Aorta (tissue), 5 donors: ENCODE results near the gene PAX5. TPM values are rescaled to one million over a fixed set of nuclear protein-coding genes. Genes with fewer than 3 reads are reported as not detected.

Experiments used
- ATAC-seq: fragments of 200-7000 bp; cut with Tn5 transposase; one replicate; pipeline ENCODE4 v1.9.1; 2022; ENCODE audit warnings: moderate library complexity; ENCODE audit not compliant: low FRiP score
- DNase-seq, 2 donors: peaks; one replicate each; pipeline ENCODE4 v3.0.0-alpha.2; 2020
- H3K27ac ChIP-seq, 2 donors: one replicate each; pipeline ENCODE4 v1.5.1; 2013; ENCODE audit warnings: low read length in 2 of 2, mild to moderate bottlenecking in 2 of 2, moderate library complexity in 2 of 2, control low read depth in 1 of 2, inconsistent platforms in 1 of 2, low read depth in 1 of 2
- H3K27me3 ChIP-seq, 2 donors: one replicate each; pipeline ENCODE4 v1.6.1; 2013; ENCODE audit warnings: control low read depth in 1 of 2, low read length in 1 of 2, mild to moderate bottlenecking in 1 of 2, moderate library complexity in 1 of 2; ENCODE audit not compliant: insufficient read depth in 2 of 2, control insufficient read depth in 1 of 2
- H3K36me3 ChIP-seq, 2 donors: one replicate each; pipeline ENCODE4 v1.6.1; 2013; ENCODE audit warnings: control low read depth in 1 of 2, low read length in 1 of 2, mild to moderate bottlenecking in 1 of 2; ENCODE audit not compliant: insufficient read depth in 2 of 2, control insufficient read depth in 1 of 2
- H3K4me1 ChIP-seq, 2 donors: one replicate each; pipeline ENCODE4 v1.6.1; 2013; ENCODE audit warnings: low read length in 2 of 2, control low read depth in 1 of 2, mild to moderate bottlenecking in 1 of 2, moderate library complexity in 1 of 2; ENCODE audit not compliant: insufficient read depth in 2 of 2, control insufficient read depth in 1 of 2
- H3K4me3 ChIP-seq, 2 donors: one replicate each; pipeline ENCODE4 v1.5.1; 2013; ENCODE audit warnings: low read length in 2 of 2, control low read depth in 1 of 2, mild to moderate bottlenecking in 1 of 2
- H3K9me3 ChIP-seq: one replicate; pipeline ENCODE4 v1.6.1; 2013; ENCODE audit warnings: mild to moderate bottlenecking, low read length; ENCODE audit not compliant: control insufficient read depth
- WGBS, 2 donors: extraction: QIAGEN DNeasy Blood & Tissue Kit; methylation state at CpG; one replicate each; pipeline ENCODE4 v1.1.7; 2013; 5-methylcytosine and 5-hydroxymethylcytosine counted together
- intact Hi-C, 2 donors: fragments of 100-400 bp; cut with DNase I; formaldehyde crosslinking; loops; one replicate each; pipeline versions ENCODE4 v1.14.2 to v1.15.0; 2022
- polyA plus RNA-seq, 2 donors: library from polyadenylated mRNA; stranded (reverse); fragments of 200-250 nt; gene quantifications; one replicate each; pipeline ENCODE4 v1.2.3, GENCODE V29; 2013
- total RNA-seq, 2 donors: library from RNA; stranded (reverse); fragmentation: NEBNext Ultra II Directional; extraction: Animal tissue kit (Norgen Biotek cat#: 25700); gene quantifications; one replicate each; pipeline ENCODE4 v1.2.1, GENCODE V29; 2021
- donor health status: healthy with polysubstance abuse.
- donor health status: Bipolar disorder and iron deficiency.
- donor health status: DM: no; HTN: no; CAD: no.
- donor health status: DM: no; HTN: no; CAD: no.
- donor health status: DM: yes; HTN: yes; CAD: no.

PAX5 gene
- total and polyA plus RNA-seq, 4 donors, result under 0.01 to 0.81 (median 0.40) TPM

DNA sequence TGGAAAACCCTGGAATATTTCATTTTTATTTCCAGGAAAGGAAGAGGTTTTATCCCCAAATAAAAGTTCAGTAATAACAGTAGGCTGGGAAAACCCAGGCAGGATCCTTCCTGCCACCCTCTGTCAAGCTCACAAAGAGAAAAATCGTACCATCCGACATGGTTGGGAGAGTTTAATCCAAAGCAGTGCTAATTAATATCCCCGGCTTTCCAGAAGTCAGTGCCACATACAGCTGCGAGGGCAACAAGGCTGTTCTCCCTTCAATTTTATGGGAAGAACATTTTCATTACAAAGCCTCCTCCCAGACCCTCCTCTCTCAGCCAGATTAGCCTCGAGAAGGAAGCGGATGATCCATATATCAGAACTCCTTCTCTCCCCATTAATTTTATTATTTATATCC is 95.5 kb downstream of the PAX5 start:
- ATAC-seq, result no peak
- no peaks in the 10 kb centered on the region for H3K9me3 ChIP-seq
- DNase-seq, result no peak
- no peaks in the 10 kb centered on the region for H3K27me3 ChIP-seq
- intact Hi-C loops, result no loop called here
- 44 to 63% methylated on average over 6 of the region's 6 CpGs for WGBS, 2 donors
- H3K36me3 ChIP-seq, result no peaks in the 10 kb centered on the region
- H3K27ac ChIP-seq, result no peak overlapping the region
- H3K4me3 ChIP-seq, result no peak overlapping the region
- H3K4me1 ChIP-seq, result no peaks in the 10 kb centered on the region

DNA sequence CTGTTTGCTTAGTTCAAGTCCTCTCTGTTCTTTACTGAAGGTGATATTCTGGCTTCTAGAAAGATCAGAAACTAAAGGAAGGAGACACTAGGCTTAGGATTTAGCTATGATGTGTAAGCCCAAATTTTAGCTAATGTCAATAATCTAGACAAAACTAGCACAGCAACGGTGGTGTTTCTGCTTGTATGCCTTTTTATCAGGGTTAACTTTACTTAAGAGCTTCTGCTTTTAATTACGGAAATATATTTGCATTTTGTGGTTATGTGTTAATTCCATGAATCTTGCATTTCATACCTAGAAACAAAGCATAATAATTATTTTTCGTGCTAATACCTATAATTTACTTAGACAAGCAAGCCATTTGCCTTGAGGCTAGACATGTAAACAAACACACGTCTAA is 96.1 kb downstream of the PAX5 start:
- Histone ChIP-seq H3K27ac (no peak overlapping the region), H3K9me3 (no peaks in the 10 kb centered on the region), H3K36me3 (no peaks in the 10 kb centered on the region), H3K4me3 (no peak overlapping the region), H3K27me3 (no peaks in the 10 kb centered on the region), H3K4me1 (no peaks in the 10 kb centered on the region)
- no peak for DNase-seq
- WGBS, 2 donors, result 59 to 60% methylated on average over 4 of the region's 4 CpGs
- ATAC-seq, result no peak
- intact Hi-C loops, result no loop called here

DNA sequence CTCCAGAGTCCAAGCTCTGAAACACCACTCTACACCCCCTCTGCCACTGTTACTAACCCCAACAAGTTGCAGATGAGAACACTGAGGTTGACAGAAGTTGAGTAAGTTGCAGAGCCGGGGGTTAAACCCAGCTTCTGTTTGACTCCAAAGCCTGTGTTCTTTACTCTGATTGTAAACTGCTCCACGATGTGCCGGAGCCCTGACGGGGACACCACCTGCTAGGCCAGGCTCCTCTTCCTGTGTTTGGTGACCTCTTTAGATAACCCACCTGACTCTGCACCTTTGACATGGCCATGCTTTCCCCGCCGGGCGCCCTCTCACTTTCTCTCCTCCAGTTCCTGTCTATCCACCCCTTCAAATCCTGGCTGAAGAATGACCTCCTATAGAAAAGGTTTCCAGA is 96.7 kb downstream of the PAX5 start:
- Histone ChIP-seq H3K27me3 (no peaks in the 10 kb centered on the region), H3K9me3 (no peaks in the 10 kb centered on the region), H3K36me3 (no peaks in the 10 kb centered on the region), H3K4me1 (no peaks in the 10 kb centered on the region), H3K4me3 (no peak overlapping the region), H3K27ac (no peak overlapping the region)
- ATAC-seq (no peak), DNase-seq (no peak)
- WGBS, 2 donors, result 60 to 66% methylated on average over 7 of the region's 7 CpGs
- intact Hi-C loops, result no loop called here

GRCh38 chr9:36936498-36936831 is 97.6 kb downstream of the PAX5 start:
- no peak overlapping the region for H3K27ac ChIP-seq
- H3K36me3 ChIP-seq, result no peaks in the 10 kb centered on the region
- no peak for ATAC-seq
- DNase-seq, result no peak
- intact Hi-C loops, result no loop called here
- no peaks in the 10 kb centered on the region for H3K9me3 ChIP-seq
- H3K4me3 ChIP-seq, result no peak overlapping the region
- H3K27me3 ChIP-seq, result no peaks in the 10 kb centered on the region
- H3K4me1 ChIP-seq, result no peaks in the 10 kb centered on the region

- no peaks in the 10 kb centered on the region for H3K36me3 ChIP-seq
- no peaks in the 10 kb centered on the region for H3K27me3 ChIP-seq
- H3K27ac ChIP-seq, result no peak overlapping the region
- WGBS, 2 donors, result 86 to 89% methylated on average over 9 of the region's 9 CpGs
- H3K9me3 ChIP-seq, result no peaks in the 10 kb centered on the region
- H3K4me1 ChIP-seq, result no peaks in the 10 kb centered on the region
- intact Hi-C loops, result no loop called here
- no peak overlapping the region for H3K4me3 ChIP-seq
- no peak for DNase-seq
- ATAC-seq, result no peak
Observed at GRCh38 chr9:36935768-36936497, 98.1 kb downstream of the PAX5 start.

DNA sequence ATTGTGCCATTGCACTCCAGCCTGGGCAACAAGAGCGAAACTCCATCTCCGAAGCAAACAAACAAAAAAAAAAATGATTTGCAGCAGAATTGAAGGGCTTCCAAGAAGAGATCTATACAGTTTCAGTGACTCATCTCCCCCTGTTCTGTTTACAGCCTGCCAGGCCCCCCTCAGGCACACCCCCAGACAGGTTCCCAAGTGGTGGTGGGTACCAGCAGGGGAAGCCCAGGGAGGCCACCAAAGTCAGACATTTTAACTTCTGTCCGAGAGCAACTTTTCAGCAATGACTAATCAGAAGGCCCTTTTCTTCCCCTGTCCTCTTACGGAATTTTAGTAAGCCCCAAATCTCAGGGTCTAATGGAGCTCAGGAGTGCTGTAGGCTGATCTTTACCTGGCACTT is 98.7 kb downstream of the PAX5 start:
- intact Hi-C loops, result no loop called here
- Histone ChIP-seq H3K4me1 (no peaks in the 10 kb centered on the region), H3K27me3 (no peaks in the 10 kb centered on the region), H3K4me3 (no peak overlapping the region), H3K36me3 (no peaks in the 10 kb centered on the region), H3K9me3 (no peaks in the 10 kb centered on the region), H3K27ac (no peak overlapping the region)
- ATAC-seq (no peak), DNase-seq (no peak)
- WGBS, 2 donors, result 89 to 95% methylated on average over 4 of the region's 4 CpGs

GRCh38 chr9:36934478-36935065 is 99.5 kb downstream of the PAX5 start:
- H3K4me3 ChIP-seq, result no peak overlapping the region
- H3K36me3 ChIP-seq, result no peaks in the 10 kb centered on the region
- DNase-seq (no peak), ATAC-seq (no peak)
- no peaks in the 10 kb centered on the region for H3K4me1 ChIP-seq
- 73 to 76% methylated on average over 5 of the region's 5 CpGs for WGBS, 2 donors
- no peaks in the 10 kb centered on the region for H3K9me3 ChIP-seq
- intact Hi-C loops, result no loop called here
- no peaks in the 10 kb centered on the region for H3K27me3 ChIP-seq
- no peak overlapping the region for H3K27ac ChIP-seq

DNA sequence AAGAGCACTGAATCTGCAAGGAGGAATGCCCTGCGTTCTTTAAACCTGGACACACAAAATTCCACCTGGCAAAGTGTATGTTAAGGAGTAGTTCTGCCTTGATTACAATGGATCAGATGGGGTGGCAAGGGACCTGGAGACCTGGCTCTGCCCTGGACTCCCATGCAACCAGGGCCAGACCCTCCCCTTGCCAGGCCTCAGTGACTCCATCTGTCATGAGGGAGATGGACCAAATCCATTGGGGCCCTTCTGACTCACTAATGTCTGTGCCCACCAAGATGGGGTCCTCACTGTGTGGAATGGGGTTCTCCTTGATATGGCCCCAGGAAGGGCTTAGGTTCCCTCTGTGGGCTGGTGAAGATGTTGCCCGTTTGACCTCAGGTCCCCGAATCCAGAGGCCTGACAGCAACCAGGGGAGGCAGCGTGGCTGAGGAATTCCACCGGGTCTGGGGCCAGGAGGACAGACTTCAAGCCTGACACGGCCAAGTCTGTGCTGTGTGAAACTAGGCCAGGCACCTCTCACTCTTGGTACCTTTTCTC is 100.3 kb downstream of the PAX5 start:
- DNase-seq (no peak), ATAC-seq (no peak)
- no peaks in the 10 kb centered on the region for H3K4me1 ChIP-seq
- H3K27me3 ChIP-seq, result no peaks in the 10 kb centered on the region
- no peak overlapping the region for H3K4me3 ChIP-seq
- H3K9me3 ChIP-seq, result no peaks in the 10 kb centered on the region
- intact Hi-C loops, result no loop called here
- WGBS, 2 donors, result 60 to 64% methylated on average over 6 of the region's 6 CpGs
- no peak overlapping the region for H3K27ac ChIP-seq
- no peaks in the 10 kb centered on the region for H3K36me3 ChIP-seq

DNA sequence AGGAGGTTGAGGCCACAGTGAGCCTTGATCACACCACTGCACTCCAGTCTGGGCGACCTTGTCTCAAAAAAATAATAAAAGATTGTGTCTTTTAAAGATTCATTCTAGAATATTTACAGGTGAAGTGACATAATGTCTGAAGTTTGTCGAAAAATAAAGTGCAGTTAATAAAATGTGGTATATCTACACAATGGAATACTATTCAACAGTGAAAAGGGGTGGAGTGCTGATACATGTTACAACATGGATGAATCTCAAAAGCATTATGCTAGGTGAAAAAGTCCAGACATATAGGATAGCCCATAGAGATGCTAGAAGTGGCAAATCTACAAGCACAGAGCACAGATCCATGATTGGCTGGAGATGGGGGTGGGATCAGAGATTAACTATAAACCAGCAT is 101.9 kb downstream of the PAX5 start:
- 49 to 50% methylated on average over 2 of the region's 2 CpGs for WGBS, 2 donors
- Histone ChIP-seq H3K9me3 (no peaks in the 10 kb centered on the region), H3K27ac (no peak overlapping the region), H3K4me3 (no peak overlapping the region), H3K36me3 (no peaks in the 10 kb centered on the region), H3K27me3 (no peaks in the 10 kb centered on the region), H3K4me1 (no peaks in the 10 kb centered on the region)
- ATAC-seq (no peak), DNase-seq (no peak)
- intact Hi-C loops, result no loop called here
